ENCODE data around the gene SLC25A20. TPM values are rescaled to one million over a fixed set of nuclear protein-coding genes. Genes with fewer than 3 reads are reported as not detected.

SLC25A20 gene
- total and polyA plus RNA-seq, 11 donors: 44.6 to 176 (median 65.7) TPM

Other genes starting within 250 kb of the SLC25A20 start
- under 1 TPM; 0.10 to 0.36 (median 0.19) TPM for gene CELSR3, start 236.0 kb downstream of the SLC25A20 start, total RNA-seq
- gene CELSR3, start 236.0 kb downstream of the SLC25A20 start, polyA plus RNA-seq: under 1 TPM; 0.18 to 0.23 TPM
- gene NCKIPSD, start 213.0 kb downstream of the SLC25A20 start, total RNA-seq: 10 to 100 TPM in 7 of 9 donors, 1 to 10 TPM in 2; 9.8 to 47.6 (median 14.7) TPM
- 10 to 100 TPM; 11.5 to 16.9 TPM for gene NCKIPSD, start 213.0 kb downstream of the SLC25A20 start, polyA plus RNA-seq
- gene IP6K2, start 181.7 kb downstream of the SLC25A20 start, total RNA-seq: 10 to 100 TPM; 14.1 to 35.5 (median 25.6) TPM
- 10 to 100 TPM; 33.4 to 42.7 TPM for gene IP6K2, start 181.7 kb downstream of the SLC25A20 start, polyA plus RNA-seq
- gene PRKAR2A, start 51.0 kb downstream of the SLC25A20 start, total RNA-seq: 10 to 100 TPM; 33.2 to 71.6 (median 44.9) TPM
- gene PRKAR2A, start 51.0 kb downstream of the SLC25A20 start, polyA plus RNA-seq: 10 to 100 TPM; 10.6 to 35.8 TPM
- gene ARIH2, start 20.0 kb upstream of the SLC25A20 start, total RNA-seq: 100 to 1,000 TPM in 8 of 9 donors, 10 to 100 TPM in 1; 87.7 to 223 (median 126) TPM
- gene ARIH2, start 20.0 kb upstream of the SLC25A20 start, polyA plus RNA-seq: 10 to 100 TPM; 77.6 to 79.3 TPM
- 10 to 100 TPM; 22.1 to 42.7 (median 34.0) TPM for gene P4HTM, start 91.4 kb upstream of the SLC25A20 start, total RNA-seq
- gene P4HTM, start 91.4 kb upstream of the SLC25A20 start, polyA plus RNA-seq: 10 to 100 TPM; 19.0 to 27.0 TPM
- 10 to 100 TPM; 56.2 to 91.2 (median 80.7) TPM for gene WDR6, start 108.5 kb upstream of the SLC25A20 start, total RNA-seq
- 10 to 100 TPM; 68.9 to 73.6 TPM for gene WDR6, start 108.5 kb upstream of the SLC25A20 start, polyA plus RNA-seq
- gene DALRD3, start 119.7 kb upstream of the SLC25A20 start, total RNA-seq: 10 to 100 TPM in 8 of 9 donors, 1 to 10 TPM in 1; 8.1 to 24.7 (median 14.9) TPM
- 10 to 100 TPM in 1 of 2 donors, 1 to 10 TPM in 1; 6.8 to 13.3 TPM for gene DALRD3, start 119.7 kb upstream of the SLC25A20 start, polyA plus RNA-seq
- 100 to 1,000 TPM; 140 to 308 (median 160) TPM for gene NDUFAF3, start 123.2 kb upstream of the SLC25A20 start, total RNA-seq
- 100 to 1,000 TPM; 119 to 273 TPM for gene NDUFAF3, start 123.2 kb upstream of the SLC25A20 start, polyA plus RNA-seq
- 10 to 100 TPM; 43.9 to 87.8 (median 55.4) TPM for gene IMPDH2, start 130.5 kb upstream of the SLC25A20 start, total RNA-seq
- 100 to 1,000 TPM in 1 of 2 donors, 10 to 100 TPM in 1; 35.9 to 116 TPM for gene IMPDH2, start 130.5 kb upstream of the SLC25A20 start, polyA plus RNA-seq
- gene QRICH1, start 195.2 kb upstream of the SLC25A20 start, total RNA-seq: 10 to 100 TPM; 44.6 to 91.6 (median 55.5) TPM
- gene QRICH1, start 195.2 kb upstream of the SLC25A20 start, polyA plus RNA-seq: 10 to 100 TPM; 20.0 to 31.2 TPM
- gene QARS1, start 205.9 kb upstream of the SLC25A20 start, total RNA-seq: 100 to 1,000 TPM; 145 to 221 (median 194) TPM
- 100 to 1,000 TPM; 177 to 197 TPM for gene QARS1, start 205.9 kb upstream of the SLC25A20 start, polyA plus RNA-seq
- 10 to 100 TPM; 47.9 to 90.3 (median 63.1) TPM for gene USP19, start 221.9 kb upstream of the SLC25A20 start, total RNA-seq
- gene USP19, start 221.9 kb upstream of the SLC25A20 start, polyA plus RNA-seq: 10 to 100 TPM; 19.2 to 34.7 TPM
- 1,000 to 10,000 TPM in 2 of 9 donors, 100 to 1,000 TPM in 7; 488 to 1,265 (median 769) TPM for gene LAMB2, start 234.2 kb upstream of the SLC25A20 start, total RNA-seq
- gene LAMB2, start 234.2 kb upstream of the SLC25A20 start, polyA plus RNA-seq: 100 to 1,000 TPM; 290 to 836 TPM

Data from heart left ventricle (tissue), 11 donors.